GM12875 (cell line): ENCODE results near the gene UPF1.
"Not testable (repeated sequence)": the region's sequence is repeated elsewhere in the genome, so short reads cannot be mapped to it uniquely, and the experiment has no call there.

ENCODE experiments used
- H3K4me3 ChIP-seq: one replicate; pipeline ENCODE4 v1.5.1; 2011; ENCODE audit warnings: low read depth, low read length, control low read depth
- TF ChIP-seq, protein P1 (sequence below): IDR thresholded peaks from 2 replicates; pipeline ENCODE4 v1.5.1; 2011; ENCODE audit warnings: low read depth, mild to moderate bottlenecking, control low read depth, inconsistent platforms, low read length, moderate library complexity, borderline replicate concordance; ENCODE audit not compliant: insufficient read depth

The UPF1 gene

DNA sequence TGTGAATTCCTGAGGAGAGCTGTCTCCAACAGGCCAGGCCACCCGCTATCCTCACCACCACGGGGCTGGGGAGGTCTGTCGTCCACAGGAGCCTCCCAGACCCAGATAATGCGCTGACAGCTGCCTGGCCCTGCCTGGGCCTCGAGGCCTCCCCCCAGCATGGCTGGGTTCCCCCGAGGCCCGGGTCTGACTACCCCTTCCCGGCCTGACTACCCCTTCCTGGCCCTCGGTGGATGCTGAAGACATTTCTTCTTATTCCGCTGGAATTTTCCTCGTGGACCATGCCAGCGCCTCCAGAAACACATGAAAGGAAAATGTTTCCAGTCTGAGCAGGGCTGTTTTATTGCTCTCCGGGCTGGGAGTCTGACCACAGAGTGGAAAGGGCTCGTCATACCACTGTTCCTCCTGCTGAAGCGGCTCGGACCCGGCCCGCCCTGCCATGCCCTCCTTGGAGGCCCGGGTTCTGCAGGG is 23.9 kb upstream of the UPF1 start:
- no peak overlapping the region for H3K4me3 ChIP-seq
- TF ChIP-seq, protein P1, sequence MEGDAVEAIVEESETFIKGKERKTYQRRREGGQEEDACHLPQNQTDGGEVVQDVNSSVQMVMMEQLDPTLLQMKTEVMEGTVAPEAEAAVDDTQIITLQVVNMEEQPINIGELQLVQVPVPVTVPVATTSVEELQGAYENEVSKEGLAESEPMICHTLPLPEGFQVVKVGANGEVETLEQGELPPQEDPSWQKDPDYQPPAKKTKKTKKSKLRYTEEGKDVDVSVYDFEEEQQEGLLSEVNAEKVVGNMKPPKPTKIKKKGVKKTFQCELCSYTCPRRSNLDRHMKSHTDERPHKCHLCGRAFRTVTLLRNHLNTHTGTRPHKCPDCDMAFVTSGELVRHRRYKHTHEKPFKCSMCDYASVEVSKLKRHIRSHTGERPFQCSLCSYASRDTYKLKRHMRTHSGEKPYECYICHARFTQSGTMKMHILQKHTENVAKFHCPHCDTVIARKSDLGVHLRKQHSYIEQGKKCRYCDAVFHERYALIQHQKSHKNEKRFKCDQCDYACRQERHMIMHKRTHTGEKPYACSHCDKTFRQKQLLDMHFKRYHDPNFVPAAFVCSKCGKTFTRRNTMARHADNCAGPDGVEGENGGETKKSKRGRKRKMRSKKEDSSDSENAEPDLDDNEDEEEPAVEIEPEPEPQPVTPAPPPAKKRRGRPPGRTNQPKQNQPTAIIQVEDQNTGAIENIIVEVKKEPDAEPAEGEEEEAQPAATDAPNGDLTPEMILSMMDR: no peak

DNA sequence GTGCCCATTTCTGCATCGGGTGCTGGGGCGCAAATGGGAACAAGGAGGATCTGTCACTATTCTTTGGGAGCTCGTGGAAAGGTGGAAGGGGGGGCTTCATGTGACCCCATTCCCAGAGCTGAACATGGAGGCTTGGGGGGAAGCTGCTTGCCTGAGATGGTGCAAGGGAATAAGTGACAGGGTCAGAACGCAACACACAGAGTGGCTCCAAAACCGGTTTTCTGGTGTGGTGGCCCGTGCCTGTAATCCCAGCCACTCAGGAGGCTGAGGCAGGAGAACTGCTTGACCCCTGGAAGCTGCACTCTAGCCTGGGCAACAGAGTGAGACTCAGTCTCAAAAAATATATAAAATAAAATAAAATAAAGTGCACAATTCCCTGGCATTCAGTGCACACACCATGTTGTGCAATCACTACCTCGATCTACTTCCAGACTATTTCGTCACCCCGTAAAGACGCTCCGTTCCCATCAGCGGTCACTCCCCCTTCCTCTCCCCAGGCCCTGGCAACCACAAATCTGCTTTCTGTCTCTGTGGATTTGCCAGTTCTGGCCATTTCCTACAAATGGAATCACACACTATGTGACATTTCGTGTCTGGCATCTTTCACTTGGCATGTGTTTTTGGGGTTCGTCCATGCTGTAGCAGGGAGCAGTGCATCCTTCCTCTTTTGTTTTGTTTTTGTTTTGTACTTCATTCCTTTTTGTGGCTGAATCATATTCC is 22.4 kb upstream of the UPF1 start:
- H3K4me3 ChIP-seq: no peak overlapping the region
- TF ChIP-seq, protein P1: no peak

- H3K4me3 ChIP-seq: not testable (repeated sequence)
Measured at GRCh38 chr19:18811638-18812037, 20.1 kb upstream of the UPF1 start.

GRCh38 chr19:18814063-18814462 is 17.7 kb upstream of the UPF1 start:
- no peak overlapping the region for H3K4me3 ChIP-seq
- TF ChIP-seq, protein P1: no peak

DNA sequence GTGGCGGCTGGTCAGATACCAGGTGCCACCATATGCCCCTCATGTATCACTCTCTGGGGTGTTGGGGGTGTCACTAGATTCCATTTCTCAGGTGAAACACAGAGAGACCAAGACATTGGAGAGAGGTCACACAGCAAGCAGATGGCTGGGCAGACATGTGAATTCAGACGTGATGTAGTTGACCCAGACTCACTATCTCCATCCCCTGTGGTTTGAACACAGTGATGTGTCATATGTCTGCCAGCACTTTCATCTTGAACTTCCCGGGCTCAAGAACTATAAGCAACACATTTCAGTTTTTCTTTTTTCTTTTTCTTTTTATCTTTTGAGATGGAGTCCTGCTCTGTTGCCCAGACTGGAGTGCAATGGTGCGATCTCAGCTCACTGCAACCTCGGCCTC is 16.1 kb upstream of the UPF1 start:
- TF ChIP-seq, protein P1: no peak
- H3K4me3 ChIP-seq: no peak overlapping the region

DNA sequence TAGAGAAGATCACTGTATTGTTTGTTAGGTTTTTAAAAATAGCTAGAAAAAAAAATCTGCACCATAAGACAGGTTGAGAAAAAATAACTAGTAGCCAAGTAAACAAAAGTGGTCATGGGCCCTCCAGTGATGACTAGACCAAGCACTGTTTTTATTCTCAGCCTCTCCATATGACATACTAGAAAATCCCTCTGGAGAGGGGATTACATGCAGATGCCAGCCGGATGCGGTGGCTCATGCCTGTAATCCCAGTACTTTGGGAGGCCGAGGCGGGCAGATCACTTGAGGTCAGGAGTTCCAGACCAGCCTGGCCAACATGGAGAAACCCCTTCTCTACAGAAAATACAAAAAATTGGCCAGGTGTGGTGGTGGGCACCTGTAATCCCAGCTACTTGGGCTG is 15.1 kb upstream of the UPF1 start:
- H3K4me3 ChIP-seq: not testable (repeated sequence)

DNA sequence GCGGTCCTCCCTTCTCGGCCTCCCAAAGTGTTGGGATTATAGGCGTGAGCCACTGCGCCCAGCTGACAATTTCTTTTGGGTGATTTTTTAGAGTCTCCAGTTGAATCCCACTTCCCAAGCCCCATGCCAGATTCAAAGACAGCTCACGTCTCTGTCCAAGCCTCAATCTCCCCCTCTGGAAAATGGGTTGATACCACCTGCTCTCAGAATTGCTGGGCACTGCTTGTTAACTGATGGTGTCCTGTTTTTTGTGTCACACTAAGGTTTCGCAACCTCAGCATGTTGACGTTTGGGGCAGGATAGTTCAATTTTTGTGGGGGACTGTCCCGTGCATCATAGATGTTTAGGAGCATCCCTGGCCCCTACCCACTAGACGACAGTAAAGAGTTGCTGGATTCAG is 14.2 kb upstream of the UPF1 start:
- no peak overlapping the region for H3K4me3 ChIP-seq
- TF ChIP-seq, protein P1: no peak

DNA sequence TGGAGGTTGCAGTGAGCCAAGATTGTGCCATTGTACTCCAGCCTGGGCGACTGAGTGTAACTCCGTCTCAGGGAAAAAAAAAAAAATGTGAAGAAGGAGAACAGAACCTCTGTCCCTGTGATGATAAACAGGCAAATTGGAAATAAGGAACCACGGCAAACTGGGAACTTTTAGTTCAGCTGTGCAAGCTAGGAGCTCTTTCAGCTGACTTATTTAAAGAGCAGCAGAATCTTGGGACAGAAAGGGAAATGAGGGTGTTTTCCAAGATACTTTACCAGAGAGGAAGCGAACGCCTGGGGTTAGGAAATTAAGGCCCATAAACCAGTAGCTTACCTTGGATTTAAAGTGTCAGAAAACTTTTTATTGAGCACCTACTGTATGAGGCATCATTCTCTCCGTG is 3.0 kb upstream of the UPF1 start:
- TF ChIP-seq, protein P1: no peak
- H3K4me3 ChIP-seq: no peak overlapping the region
